HS-27A (cell line): ENCODE results near the gene SLC25A25.
"Not testable (repeated sequence)": the region's sequence is repeated elsewhere in the genome, so short reads cannot be mapped to it uniquely, and the experiment has no call there.

Source experiments
- DNase-seq: peaks from one replicate; pipeline ENCODE4 v3.0.0-alpha.2; 2012; ENCODE audit warnings: low read depth, missing footprints

Gene SLC25A25

DNA sequence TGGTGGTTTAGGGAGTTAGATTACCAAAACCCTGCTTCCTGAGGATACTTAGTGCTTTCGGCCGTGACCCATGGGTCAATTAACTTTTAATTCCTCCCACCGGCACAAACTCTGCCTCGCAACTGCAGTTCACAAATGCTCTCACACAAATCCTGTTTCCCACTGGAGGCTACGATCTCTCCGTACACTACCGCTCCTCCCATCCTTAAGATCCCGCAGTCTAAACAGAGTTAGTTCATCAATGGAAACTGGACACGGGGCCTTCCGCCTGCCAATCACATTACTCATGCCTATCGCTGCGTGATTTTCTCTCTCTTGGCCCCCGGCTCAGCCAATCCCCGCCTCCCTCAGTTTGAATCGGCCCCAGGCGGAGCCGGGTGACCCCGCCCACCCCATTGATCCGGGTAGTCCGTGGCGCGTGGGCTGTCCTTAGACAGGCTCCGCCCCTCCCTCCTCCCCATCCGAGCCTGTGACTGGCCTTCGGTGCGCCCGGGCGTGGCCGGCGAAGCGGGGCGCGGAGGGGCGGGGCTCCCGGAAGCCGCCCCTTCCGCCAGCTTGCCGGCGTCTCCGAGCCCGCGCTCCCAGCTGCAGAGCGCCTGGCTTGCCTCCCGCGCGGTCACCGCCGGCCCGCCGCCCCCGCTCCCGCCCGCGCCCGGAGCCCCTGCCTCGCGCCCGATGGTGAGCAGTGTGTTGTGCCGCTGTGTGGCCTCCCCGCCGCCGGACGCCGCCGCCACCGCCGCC is at the start of gene SLC25A25:
Gene SLC25A25, plus strand, starts transcription at position 588 of the 741 bp plus-strand sequence. Its CDS starts 88 bp downstream, at position 676.
- peak; percentile 98 for DNase-seq

DNA sequence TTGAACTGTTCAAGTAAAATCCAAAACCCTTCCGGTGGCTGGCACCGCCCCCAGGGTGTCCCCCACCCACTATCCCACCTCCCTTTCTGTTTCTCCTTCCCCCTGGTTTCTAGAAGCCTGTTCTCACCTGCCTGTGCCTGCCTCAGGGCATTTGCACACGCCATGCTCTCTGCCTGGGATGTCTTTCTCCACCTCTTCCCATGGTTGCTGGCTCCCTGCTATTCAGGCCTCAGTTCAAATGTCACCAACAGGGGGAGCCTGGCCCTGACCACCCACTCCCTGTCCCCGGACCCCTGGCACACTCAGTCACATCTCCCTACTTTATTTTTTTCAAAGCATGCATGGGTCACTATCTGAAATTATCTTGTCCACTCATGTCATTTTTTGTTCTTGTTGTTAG is 47.3 kb upstream of the SLC25A25 start:
- no peak for DNase-seq

DNA sequence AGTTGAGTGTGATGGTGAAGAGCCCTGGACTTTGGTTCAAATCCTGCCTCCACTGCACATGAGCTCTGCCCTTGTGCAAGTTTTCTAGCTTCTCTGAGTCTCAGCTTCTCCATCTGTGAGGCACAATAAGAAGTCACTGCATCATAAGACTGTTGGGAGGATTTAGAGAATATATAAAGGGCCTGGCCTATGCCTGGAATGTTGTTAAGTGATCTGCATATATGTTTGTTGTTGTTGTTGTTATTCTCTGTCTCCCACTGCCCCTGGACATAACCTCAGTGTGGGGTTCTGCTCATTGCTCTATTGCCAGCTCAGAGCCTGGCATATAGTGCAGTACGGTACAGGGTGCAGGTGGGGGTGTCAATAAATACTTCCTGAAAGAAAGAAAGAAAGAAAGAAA is 46.9 kb upstream of the SLC25A25 start:
- no peak for DNase-seq

- no peak for DNase-seq
These were observed 45.1 kb upstream of the SLC25A25 start for GRCh38 chr9:128022886-128023285.

GRCh38 chr9:128023671-128024070 is 44.4 kb upstream of the SLC25A25 start:
- DNase-seq, result not testable (repeated sequence)

DNA sequence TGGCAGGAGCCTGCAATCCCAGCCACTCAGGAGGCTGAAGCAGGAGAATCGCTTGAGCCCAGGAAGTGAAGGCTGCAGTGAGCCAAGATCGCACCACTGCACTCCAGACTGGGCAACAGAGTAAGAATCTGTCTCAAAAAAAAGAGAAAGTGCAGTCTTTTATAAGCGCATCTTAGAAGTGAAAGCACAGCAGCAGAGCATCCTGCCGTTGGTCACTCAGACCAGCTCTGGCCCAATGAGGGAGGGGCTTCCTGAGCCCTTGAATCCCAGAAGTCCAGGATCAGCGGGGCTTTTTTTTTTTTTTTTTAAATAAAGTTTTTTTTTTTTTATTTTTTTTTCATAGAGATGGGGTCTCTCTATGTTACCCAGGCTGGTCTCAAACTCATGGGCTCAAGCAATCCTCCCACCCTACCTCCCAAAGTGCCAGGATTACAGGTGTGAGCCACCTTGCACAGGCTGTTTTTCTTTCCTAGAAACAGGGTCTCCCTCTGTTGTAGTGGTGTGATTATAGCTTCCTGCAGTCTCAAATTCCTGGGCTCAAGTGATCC is 43.2 kb upstream of the SLC25A25 start:
- no peak for DNase-seq

DNA sequence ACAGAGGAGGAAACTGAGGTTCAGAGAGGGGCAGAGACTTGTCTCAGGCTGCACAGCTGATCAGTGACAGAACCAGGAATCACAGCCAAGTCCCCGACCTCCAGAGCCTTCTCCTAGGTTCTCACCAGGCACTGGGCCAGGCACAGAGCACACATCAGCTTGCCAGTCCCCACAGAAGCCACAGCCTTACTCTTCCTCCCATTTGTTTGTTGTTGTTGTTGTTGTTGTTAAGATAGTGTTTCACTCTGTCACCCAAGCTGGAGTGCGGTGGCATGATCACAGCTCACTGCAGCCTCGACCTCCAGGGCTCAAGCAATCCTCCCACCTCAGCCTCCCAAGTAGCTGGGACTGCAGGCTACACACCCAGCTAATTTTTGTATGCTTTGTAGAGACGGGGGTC is 42.3 kb upstream of the SLC25A25 start:
- DNase-seq, result no peak

DNA sequence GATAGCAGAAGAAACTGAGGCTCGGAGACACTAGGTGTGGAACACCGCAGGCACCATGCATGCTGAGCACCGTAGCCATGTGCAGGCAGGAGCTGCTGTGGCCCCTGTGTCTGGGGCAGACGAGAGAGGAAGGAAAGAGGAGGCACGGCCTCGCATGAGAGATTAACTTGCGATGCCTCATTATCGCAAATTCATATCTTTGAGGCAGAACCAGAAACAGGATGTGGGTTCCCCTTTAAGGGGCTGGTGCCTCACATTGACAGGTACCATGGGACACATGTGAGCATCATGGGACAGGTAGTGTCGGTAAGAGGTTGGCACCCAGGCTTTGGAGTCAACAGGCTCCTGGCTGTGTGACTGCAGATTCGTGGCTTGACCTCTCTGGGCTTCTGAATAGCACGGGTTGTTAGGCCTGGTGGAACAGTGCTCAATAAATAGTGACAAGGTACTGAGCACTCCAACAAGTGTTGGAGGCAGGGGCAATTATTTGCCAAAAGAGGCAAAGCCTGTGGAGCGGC is 41.7 kb upstream of the SLC25A25 start:
- no peak for DNase-seq

GRCh38 chr9:128026773-128027541 is 41.1 kb upstream of the SLC25A25 start:
- DNase-seq, result no peak

DNA sequence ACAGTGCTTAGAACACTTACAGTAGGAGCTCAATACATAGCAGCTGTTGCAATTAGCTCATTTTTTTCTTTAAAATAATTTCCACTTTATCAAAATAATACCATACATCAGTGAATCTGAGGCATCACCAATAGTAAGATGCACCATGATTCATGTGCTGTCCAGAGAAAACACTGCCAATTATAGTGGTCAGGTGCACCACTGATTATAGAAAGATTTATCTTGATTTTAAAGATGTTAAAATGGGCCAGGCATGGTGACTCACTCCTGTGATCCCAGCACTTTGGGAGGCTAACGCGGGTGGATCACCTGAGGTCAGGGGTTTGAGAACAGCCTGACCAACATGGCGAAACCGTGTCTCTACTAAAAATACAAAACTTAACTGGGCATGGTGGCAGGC is 40.3 kb upstream of the SLC25A25 start:
- no peak for DNase-seq

- DNase-seq, result no peak
These were observed 34.4 kb upstream of the SLC25A25 start for GRCh38 chr9:128033609-128034008.

- DNase-seq, result peak; percentile 77
These were observed 33.0 kb upstream of the SLC25A25 start for GRCh38 chr9:128034821-128035652.

- DNase-seq, result not testable (repeated sequence)
These were observed 31.5 kb upstream of the SLC25A25 start for GRCh38 chr9:128036522-128036921.

DNA sequence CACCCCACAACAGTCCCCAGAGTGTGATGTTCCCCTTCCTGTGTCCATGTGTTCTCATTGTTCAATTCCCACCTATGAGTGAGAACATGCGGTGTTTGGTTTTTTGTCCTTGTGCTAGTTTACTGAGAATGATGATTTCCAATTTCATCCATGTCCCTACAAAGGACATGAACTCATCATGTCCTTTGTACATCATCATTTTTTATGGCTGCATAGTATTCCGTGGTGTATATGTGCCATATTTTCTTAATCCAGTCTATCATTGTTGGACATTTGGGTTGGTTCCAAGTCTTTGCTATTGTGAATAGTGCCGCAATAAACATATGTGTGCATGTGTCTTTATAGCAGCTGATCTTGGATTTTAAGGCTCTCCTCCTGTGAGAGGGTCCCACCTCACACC is 27.2 kb upstream of the SLC25A25 start:
- DNase-seq, result not testable (repeated sequence)

GRCh38 chr9:128042043-128042442 is 26.0 kb upstream of the SLC25A25 start:
- DNase-seq, result no peak

GRCh38 chr9:128043467-128043868 is 24.6 kb upstream of the SLC25A25 start:
- DNase-seq, result no peak

- not testable (repeated sequence) for DNase-seq
These were observed 22.6 kb upstream of the SLC25A25 start for GRCh38 chr9:128045409-128045808.

DNA sequence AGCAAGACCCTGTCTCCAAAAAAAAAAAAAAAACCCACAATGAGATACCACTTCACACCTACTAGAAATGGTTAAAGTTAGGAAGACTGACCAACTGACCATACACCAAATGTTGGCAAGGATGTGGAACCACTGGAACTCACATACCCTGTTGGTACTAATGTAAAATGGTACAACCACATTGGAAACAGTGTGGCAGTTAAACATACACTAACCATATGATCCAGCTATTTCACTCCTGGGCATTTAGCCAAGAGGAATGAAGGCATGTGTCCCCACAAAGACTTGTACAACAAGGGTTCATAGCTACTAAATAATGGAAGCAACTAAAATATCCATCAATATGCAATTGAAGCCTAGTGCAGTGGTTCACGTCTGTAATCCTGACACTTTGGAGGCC is 22.2 kb upstream of the SLC25A25 start:
- no peak for DNase-seq

DNA sequence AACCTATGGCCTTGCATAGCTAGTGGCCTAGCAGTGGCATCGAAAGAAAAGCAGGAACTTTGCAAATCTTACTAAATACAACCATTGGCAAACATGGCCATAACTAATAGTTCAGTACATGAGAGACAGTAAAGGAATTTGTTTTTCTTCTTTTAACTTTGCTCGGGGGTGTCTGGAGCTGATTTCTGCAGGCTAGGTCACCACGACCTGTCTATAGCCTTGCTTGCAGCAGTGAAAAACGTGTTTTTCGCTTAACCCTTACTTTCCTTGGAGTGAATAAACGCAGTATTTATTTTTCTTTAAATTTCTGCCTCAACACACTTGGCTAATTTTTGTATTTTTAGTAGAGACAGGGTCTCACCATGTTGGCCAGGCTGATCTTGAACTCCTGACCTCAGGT is 20.8 kb upstream of the SLC25A25 start:
- DNase-seq, result no peak

GRCh38 chr9:128048663-128049062 is 19.4 kb upstream of the SLC25A25 start:
- no peak for DNase-seq

DNA sequence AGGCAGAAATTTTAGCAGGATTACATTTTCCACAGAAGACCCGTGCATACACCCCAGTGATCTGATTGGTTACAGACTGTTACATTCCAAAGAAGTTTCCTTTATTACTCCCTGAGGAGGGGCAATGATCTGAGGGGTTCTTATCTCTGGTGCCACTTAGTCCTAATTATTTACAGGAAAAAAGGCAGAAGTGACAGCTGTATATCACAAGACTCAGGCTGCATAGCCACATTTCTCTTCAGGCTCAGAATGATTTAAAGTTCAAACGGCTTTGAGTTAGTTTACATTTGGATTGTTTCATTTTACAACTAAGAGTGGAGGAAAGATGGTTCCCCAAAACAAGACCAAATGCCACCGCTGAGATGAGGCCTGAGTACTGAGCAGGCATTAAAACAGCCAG is 18.2 kb upstream of the SLC25A25 start:
- DNase-seq, result no peak
